A549 (cell line): ENCODE data around the gene MCTP1. TPM values are rescaled to one million over a fixed set of nuclear protein-coding genes. Genes with fewer than 3 reads are reported as not detected.

Experiments
- ATAC-seq, 2 experiments: fragments of 200-7000 bp in 1 of 2; fragments of >200 bp in 1 of 2; cut with Nextera tagmentation in 1 of 2; cut with Tn5 transposase in 1 of 2; 3 replicates each; pipeline versions ENCODE4 v1.8.0 to v1.9.1; 2018 to 2020; ENCODE audit warnings: mild to moderate bottlenecking in 1 of 2, moderate library complexity in 1 of 2
- CTCF ChIA-PET: fragments of 300-600 bp; sonication (Branson Sonifier 250); formaldehyde crosslinking; extraction: SDS; loops from one replicate; lab custom pipeline; 2021; ENCODE audit warnings: antibody characterized with exemption, inconsistent platforms; lab: Yijun Ruan, JAX
- POLR2A ChIA-PET: fragments of 350-600 bp; formaldehyde crosslinking; extraction: SDS; loops from one replicate; lab custom pipeline; 2021; ENCODE audit warnings: antibody characterized with exemption, inconsistent platforms; lab: Yijun Ruan, JAX
- DNase-seq, 2 experiments: peaks; one replicate each; pipeline versions ENCODE4 v3.0.0 to v3.0.0-alpha.2; 2011 to 2016; ENCODE audit warnings: low read depth in 1 of 2, low spot score in 1 of 2
- FAIRE-seq: peaks from 2 replicates; lab custom pipeline; 2011; peaks lifted over from hg19 to GRCh38; lab: Jason Lieb, UNC
- H3K27ac ChIP-seq, 2 experiments: fragments of >200 bp; sonication (Bioruptor Twin); formaldehyde crosslinking; 3 replicates each; pipeline ENCODE4 v1.5.1; 2016 to 2017
- H3K4me1 ChIP-seq: fragments of >200 bp; sonication (Bioruptor Twin); formaldehyde crosslinking; 3 replicates; pipeline ENCODE4 v1.6.1; 2016
- H3K4me2 ChIP-seq: fragments of >200 bp; sonication (Bioruptor Twin); formaldehyde crosslinking; 3 replicates; pipeline ENCODE4 v1.6.1; 2016
- H3K4me3 ChIP-seq: fragments of >200 bp; sonication (Bioruptor Twin); formaldehyde crosslinking; 3 replicates; pipeline ENCODE4 v1.5.1; 2016
- H3K9me3 ChIP-seq: fragments of >200 bp; sonication (Bioruptor Twin); formaldehyde crosslinking; 3 replicates; pipeline ENCODE4 v1.6.1; 2016
- ATOH8 ChIP-seq: fragments of 250-450 bp; sonication (Bioruptor Pico); IDR thresholded peaks from 2 replicates; pipeline ENCODE4 v1.5.0; 2020; ENCODE audit warnings: low read depth, mild to moderate bottlenecking, moderate library complexity
- CBX8 ChIP-seq: fragments of 200-600 bp; sonication (generic); IDR thresholded peaks from 2 replicates; pipeline ENCODE4 v1.6.1; 2016
- EHF ChIP-seq: fragments of 250-450 bp; sonication (Bioruptor Pico); IDR thresholded peaks from 2 replicates; pipeline ENCODE4 v1.5.0; 2020; ENCODE audit warnings: mild to moderate bottlenecking
- EHMT2 ChIP-seq: fragments of 200-600 bp; sonication (generic); IDR thresholded peaks from 2 replicates; pipeline ENCODE4 v1.6.1; 2016; ENCODE audit warnings: antibody characterized with exemption, low read depth, mild to moderate bottlenecking, moderate library complexity
- ESRRA ChIP-seq: fragments of 150-350 bp; IDR thresholded peaks from 2 replicates; pipeline ENCODE4 v1.6.1; 2014; ENCODE audit warnings: mild to moderate bottlenecking, low read length, borderline replicate concordance
- FOSB ChIP-seq: fragments of 250-450 bp; sonication (Bioruptor Pico); IDR thresholded peaks from 2 replicates; pipeline ENCODE4 v1.5.0; 2020; ENCODE audit warnings: mild to moderate bottlenecking, moderate library complexity
- HDAC2 ChIP-seq: fragments of 200-600 bp; sonication (generic); IDR thresholded peaks from 2 replicates; pipeline ENCODE4 v1.6.1; 2016
- HMGXB4 ChIP-seq: fragments of 250-450 bp; sonication (Bioruptor Pico); IDR thresholded peaks from 2 replicates; pipeline ENCODE4 v1.5.0; 2021; ENCODE audit warnings: mild to moderate bottlenecking, moderate library complexity, borderline replicate concordance
- HOXB13 ChIP-seq: fragments of 250-450 bp; sonication (Bioruptor Pico); IDR thresholded peaks from 2 replicates; pipeline ENCODE4 v1.5.0; 2020; ENCODE audit warnings: low read depth, mild to moderate bottlenecking, moderate library complexity
- HOXB5 ChIP-seq: fragments of 250-450 bp; sonication (Bioruptor Pico); IDR thresholded peaks from 2 replicates; pipeline ENCODE4 v1.5.0; 2020; ENCODE audit warnings: mild to moderate bottlenecking, moderate library complexity
- KDM1A ChIP-seq: fragments of 200-600 bp; sonication (generic); IDR thresholded peaks from 2 replicates; pipeline ENCODE4 v1.6.1; 2016; ENCODE audit warnings: low read depth, mild to moderate bottlenecking
- KDM5A ChIP-seq: fragments of 200-600 bp; sonication (generic); IDR thresholded peaks from 2 replicates; pipeline ENCODE4 v1.6.1; 2016; ENCODE audit warnings: antibody characterized with exemption, mild to moderate bottlenecking
- MAZ ChIP-seq: fragments of 150-350 bp; IDR thresholded peaks from 2 replicates; pipeline ENCODE4 v1.6.1; 2014; ENCODE audit warnings: antibody characterized with exemption, low read depth, low read length, borderline replicate concordance
- MYC ChIP-seq: IDR thresholded peaks from 2 replicates; pipeline ENCODE4 v1.6.1; 2012; ENCODE audit warnings: mild to moderate bottlenecking, inconsistent platforms, low read length, improper control_type of control experiment, borderline replicate concordance
- NFE2L2 ChIP-seq: fragments of 150-350 bp; conservative IDR thresholded peaks from 2 replicates; pipeline ENCODE4 v1.6.1; 2014; ENCODE audit warnings: low read length
- POLR2A ChIP-seq: IDR thresholded peaks from 2 replicates; pipeline ENCODE4 v1.6.1; 2012; ENCODE audit warnings: mild to moderate bottlenecking, low read length
- RFX5 ChIP-seq: fragments of 450-650 bp; IDR thresholded peaks from 2 replicates; pipeline ENCODE4 v1.7.1; 2014; ENCODE audit warnings: antibody characterized with exemption, mild to moderate bottlenecking, moderate library complexity
- TP53 ChIP-seq: fragments of 250-450 bp; sonication (Bioruptor Pico); IDR thresholded peaks from 2 replicates; pipeline ENCODE4 v1.5.0; 2021; ENCODE audit warnings: mild to moderate bottlenecking, moderate library complexity
- USF2 ChIP-seq: fragments of 450-650 bp; IDR thresholded peaks from 2 replicates; pipeline ENCODE4 v1.6.1; 2014; ENCODE audit warnings: antibody characterized with exemption
- ZFP36 ChIP-seq: fragments of 450-650 bp; IDR thresholded peaks from 2 replicates; pipeline ENCODE4 v1.6.1; 2014; ENCODE audit warnings: borderline replicate concordance; ENCODE audit not compliant: partially characterized antibody
- WGBS: methylation state at CpG from one replicate; pipeline ENCODE4 v1.1.6; 2017; ENCODE audit errors: missing lambda C conversion rate; 5-methylcytosine and 5-hydroxymethylcytosine counted together
- polyA plus RNA-seq, 4 experiments: library from polyadenylated mRNA; depleted of rRNA in 3 of 4; stranded (reverse); fragments of >200 nt; fragmentation: RNase III in 1 of 4; extraction: RNeasy Plus Mini Kit Qiagen cat#74134 plus additional on column Dnase treatment in 1 of 4; gene quantifications; 2 replicates in 3 of 4; 3 replicates in 1 of 4; pipeline ENCODE4 v1.2.3, GENCODE V29; 2011 to 2017
- TF ChIP-seq, protein P1 (sequence below): fragments of >200 bp; sonication (Bioruptor Twin); formaldehyde crosslinking; IDR thresholded peaks from 3 replicates; pipeline ENCODE4 v1.5.1; 2016
- TF ChIP-seq, protein P2 (sequence below): fragments of >200 bp; sonication (Bioruptor Twin); formaldehyde crosslinking; IDR thresholded peaks from 3 replicates; pipeline ENCODE4 v1.6.1; 2016

Gene MCTP1
- polyA plus RNA-seq, 2 of the 4 experiments (the other 2 are of a cell fraction), result 5.4 to 6.9 TPM

GRCh38 chr5:95134326-95134725, 150.6 kb downstream of the MCTP1 start:
- no peak for TF ChIP-seq ZFP36
- TF ChIP-seq MAZ, result no peak
- FAIRE-seq (no peak), DNase-seq (no peak), ATAC-seq (no peak)
- ChIA-PET CTCF (no interaction called here), POLR2A (no interaction called here)
- H3K4me1 ChIP-seq, result no peaks in the 10 kb centered on the region
- no peak overlapping the region for H3K27ac ChIP-seq
- WGBS, result 53% methylated on average over 3 of the region's 3 CpGs
- no peak overlapping the region for H3K4me3 ChIP-seq
- no peaks in the 10 kb centered on the region for H3K9me3 ChIP-seq
- no peak overlapping the region for H3K4me2 ChIP-seq

- TF ChIP-seq MAZ (no peak), EHF (CRISPR knock-in tag) (no peak), USF2 (no peak), HOXB13 (CRISPR knock-in tag) (no peak), FOSB (no peak), MYC (no peak), HMGXB4 (CRISPR knock-in tag) (no peak), EHMT2 (no peak), TP53 (no peak), RFX5 (no peak), CBX8 (no peak), POLR2A (no peak), NFE2L2 (no peak)
- TF ChIP-seq, protein P1, sequence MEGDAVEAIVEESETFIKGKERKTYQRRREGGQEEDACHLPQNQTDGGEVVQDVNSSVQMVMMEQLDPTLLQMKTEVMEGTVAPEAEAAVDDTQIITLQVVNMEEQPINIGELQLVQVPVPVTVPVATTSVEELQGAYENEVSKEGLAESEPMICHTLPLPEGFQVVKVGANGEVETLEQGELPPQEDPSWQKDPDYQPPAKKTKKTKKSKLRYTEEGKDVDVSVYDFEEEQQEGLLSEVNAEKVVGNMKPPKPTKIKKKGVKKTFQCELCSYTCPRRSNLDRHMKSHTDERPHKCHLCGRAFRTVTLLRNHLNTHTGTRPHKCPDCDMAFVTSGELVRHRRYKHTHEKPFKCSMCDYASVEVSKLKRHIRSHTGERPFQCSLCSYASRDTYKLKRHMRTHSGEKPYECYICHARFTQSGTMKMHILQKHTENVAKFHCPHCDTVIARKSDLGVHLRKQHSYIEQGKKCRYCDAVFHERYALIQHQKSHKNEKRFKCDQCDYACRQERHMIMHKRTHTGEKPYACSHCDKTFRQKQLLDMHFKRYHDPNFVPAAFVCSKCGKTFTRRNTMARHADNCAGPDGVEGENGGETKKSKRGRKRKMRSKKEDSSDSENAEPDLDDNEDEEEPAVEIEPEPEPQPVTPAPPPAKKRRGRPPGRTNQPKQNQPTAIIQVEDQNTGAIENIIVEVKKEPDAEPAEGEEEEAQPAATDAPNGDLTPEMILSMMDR, result no peak
- TF ChIP-seq, all 56 proteins: peak for 0
- FAIRE-seq (no peak), ATAC-seq (no peak), DNase-seq (no peak)
- H3K4me3 ChIP-seq, result no peak overlapping the region
- H3K27ac ChIP-seq, result no peak overlapping the region
- no peak overlapping the region for H3K4me2 ChIP-seq
- ChIA-PET CTCF (interaction anchor here (1.0 kb wide), 1 partner anchor 13 kb away, joined by 3 read pairs; no protein-coding TSS in a partner anchor), POLR2A (no interaction called here)
- no peaks in the 10 kb centered on the region for H3K4me1 ChIP-seq
- no peaks in the 10 kb centered on the region for H3K9me3 ChIP-seq
- WGBS, result 4% methylated on average over 1 of the region's 1 CpG
Observed at GRCh38 chr5:95132096-95132495, 152.8 kb downstream of the MCTP1 start.

DNA sequence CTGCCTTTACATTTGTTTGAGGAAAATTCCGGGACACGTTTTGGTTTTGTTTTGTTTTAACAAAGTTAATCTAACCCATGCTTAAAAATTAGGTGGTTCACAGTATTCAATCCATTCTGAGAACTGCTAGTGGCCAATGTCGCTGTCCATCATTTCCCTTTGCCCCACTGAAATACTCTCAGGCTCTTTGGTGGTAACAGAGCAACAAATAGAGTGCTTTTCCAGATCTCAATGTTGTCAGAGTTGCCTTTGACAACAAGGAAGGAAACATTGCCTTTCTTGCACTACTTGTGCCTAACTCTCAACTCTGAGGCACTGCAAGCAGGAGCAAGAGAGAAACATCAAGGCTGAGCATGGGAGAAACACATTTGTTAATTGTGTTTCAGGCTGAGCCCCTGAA, 154.0 kb downstream of the MCTP1 start:
- DNase-seq, result peak in 1 of 2 experiments; percentile 5

More for the DNA sequence above, 154.0 kb downstream of the MCTP1 start:
- FAIRE-seq (no peak), ATAC-seq (no peak)
- CTCF ChIA-PET, result no interaction called here
- 21% methylated on average over 3 of the region's 3 CpGs for WGBS
- POLR2A ChIA-PET, result no interaction called here
- Histone ChIP-seq H3K4me2 (no peak overlapping the region), H3K4me1 (no peaks in the 10 kb centered on the region), H3K4me3 (no peak overlapping the region), H3K9me3 (no peaks in the 10 kb centered on the region), H3K27ac (no peak overlapping the region)
- TF ChIP-seq KDM5A (no peak), ATOH8 (CRISPR knock-in tag) (no peak), HDAC2 (no peak), HOXB5 (CRISPR knock-in tag) (no peak), KDM1A (no peak), ESRRA (no peak)
- TF ChIP-seq, protein P2, sequence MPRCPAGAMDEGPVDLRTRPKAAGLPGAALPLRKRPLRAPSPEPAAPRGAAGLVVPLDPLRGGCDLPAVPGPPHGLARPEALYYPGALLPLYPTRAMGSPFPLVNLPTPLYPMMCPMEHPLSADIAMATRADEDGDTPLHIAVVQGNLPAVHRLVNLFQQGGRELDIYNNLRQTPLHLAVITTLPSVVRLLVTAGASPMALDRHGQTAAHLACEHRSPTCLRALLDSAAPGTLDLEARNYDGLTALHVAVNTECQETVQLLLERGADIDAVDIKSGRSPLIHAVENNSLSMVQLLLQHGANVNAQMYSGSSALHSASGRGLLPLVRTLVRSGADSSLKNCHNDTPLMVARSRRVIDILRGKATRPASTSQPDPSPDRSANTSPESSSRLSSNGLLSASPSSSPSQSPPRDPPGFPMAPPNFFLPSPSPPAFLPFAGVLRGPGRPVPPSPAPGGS, result no peak
